ENCODE measurements around the gene TELO2.

TELO2 gene

GRCh38 chr16:1485847-1486496 is 7.2 kb upstream of the TELO2 start:
- DNase-seq (ENCODE audit: extremely low read depth, low read depth), result no peak
- no peak for TF ChIP-seq CTCF (IDR thresholded peaks at IDR 0.05; ENCODE audit: low read depth, low read length)

- DNase-seq (ENCODE audit: extremely low read depth, low read depth), result no peak
- no peak for TF ChIP-seq CTCF (IDR thresholded peaks at IDR 0.05; ENCODE audit: low read depth, low read length)
Observed at GRCh38 chr16:1486551-1487390, 6.4 kb upstream of the TELO2 start.

GRCh38 chr16:1487395-1488053 is 5.6 kb upstream of the TELO2 start:
- DNase-seq (ENCODE audit: extremely low read depth, low read depth), result no peak
- TF ChIP-seq CTCF (IDR thresholded peaks at IDR 0.05; ENCODE audit: low read depth, low read length), result no peak

GRCh38 chr16:1488054-1488601 is 5.0 kb upstream of the TELO2 start:
- TF ChIP-seq CTCF (IDR thresholded peaks at IDR 0.05; ENCODE audit: low read depth, low read length), result no peak
- DNase-seq (ENCODE audit: extremely low read depth, low read depth), result no peak

GRCh38 chr16:1488619-1489018 is 4.5 kb upstream of the TELO2 start, which contains the start of gene PTX4:
Gene PTX4 (minus strand): TSS chr16:1488944. CDS start chr16:1488909, 35 bp downstream.
- DNase-seq (ENCODE audit: extremely low read depth, low read depth), result no peak
- TF ChIP-seq CTCF (IDR thresholded peaks at IDR 0.05; ENCODE audit: low read depth, low read length), result no peak

GRCh38 chr16:1489077-1489476 is 4.1 kb upstream of the TELO2 start:
- no peak for TF ChIP-seq CTCF (IDR thresholded peaks at IDR 0.05; ENCODE audit: low read depth, low read length)
- no peak for DNase-seq (ENCODE audit: extremely low read depth, low read depth)

All from AG09319 (cell line).